GM10847 (cell line): ENCODE measurements around the gene PMM2.

Experiments
- POLR2A ChIP-seq: IDR thresholded peaks from 2 replicates; pipeline ENCODE4 v1.6.1; 2011; ENCODE audit not compliant: insufficient read length; ENCODE audit errors: extremely low read depth

The PMM2 gene

GRCh38 chr16:8867932-8868415 lies 70.3 kb downstream of the PMM2 start:
- peak; percentile 2 for TF ChIP-seq POLR2A

- TF ChIP-seq POLR2A, result peak; percentile 48
Observed at GRCh38 chr16:8868416-8869211, 71.0 kb downstream of the PMM2 start, which contains the start of gene CARHSP1. Gene CARHSP1, minus strand, starts transcription at chr16:8869006. Its CDS starts 9,678 bp downstream, at chr16:8859328.

- TF ChIP-seq POLR2A, result peak; percentile 38
Observed at GRCh38 chr16:8869212-8869987, 71.8 kb downstream of the PMM2 start.

- no peak for TF ChIP-seq POLR2A
Observed at GRCh38 chr16:8872071-8872470, 74.4 kb downstream of the PMM2 start.

- TF ChIP-seq POLR2A, result no peak
Observed at GRCh38 chr16:8872967-8873865, 75.6 kb downstream of the PMM2 start.

GRCh38 chr16:8874388-8874787 lies 76.7 kb downstream of the PMM2 start:
- TF ChIP-seq POLR2A, result no peak

- no peak for TF ChIP-seq POLR2A
Observed at GRCh38 chr16:8877894-8878522, 80.4 kb downstream of the PMM2 start.

GRCh38 chr16:8878523-8878911 lies 80.9 kb downstream of the PMM2 start:
- no peak for TF ChIP-seq POLR2A

GRCh38 chr16:8880839-8881510 lies 83.3 kb downstream of the PMM2 start:
- no peak for TF ChIP-seq POLR2A

GRCh38 chr16:8882041-8882617 lies 84.5 kb downstream of the PMM2 start, which contains the start of gene LITAFD:
Gene LITAFD, plus strand, starts transcription at chr16:8882351. Its CDS starts 2,005 bp downstream, at chr16:8884356.
- TF ChIP-seq POLR2A, result no peak

- TF ChIP-seq POLR2A, result no peak
Observed at GRCh38 chr16:8882725-8883377, 85.2 kb downstream of the PMM2 start.

GRCh38 chr16:8885674-8886592 lies 88.3 kb downstream of the PMM2 start:
- TF ChIP-seq POLR2A, result no peak
